GM21515 (cell line): ENCODE data around the gene SEC22B.
A peak's percentile ranks its signal among the peaks of the same experiment; 100 is the strongest.
"Not testable (repeated sequence)": the region's sequence is repeated elsewhere in the genome, so short reads cannot be mapped to it uniquely, and the experiment has no call there.

Experiments
- ATAC-seq: cut with Tn5 transposase; IDR thresholded peaks from one replicate; pipeline ENCODE4 v1.9.1; 2021; ENCODE audit not compliant: unreplicated experiment

SEC22B gene

GRCh38 chr1:120117371-120118177, 58.7 kb downstream of the SEC22B start:
- peak; percentile 45 for ATAC-seq

- ATAC-seq, result not testable (repeated sequence)
These were observed 60.2 kb downstream of the SEC22B start for GRCh38 chr1:120116094-120116493.

GRCh38 chr1:120113134-120113533, 63.2 kb downstream of the SEC22B start:
- not testable (repeated sequence) for ATAC-seq

GRCh38 chr1:120112212-120112611, 64.1 kb downstream of the SEC22B start:
- not testable (repeated sequence) for ATAC-seq

GRCh38 chr1:120111771-120112170, 64.5 kb downstream of the SEC22B start:
- not testable (repeated sequence) for ATAC-seq

- not testable (repeated sequence) for ATAC-seq
These were observed 65.3 kb downstream of the SEC22B start for GRCh38 chr1:120111008-120111407.

- not testable (repeated sequence) for ATAC-seq
These were observed 66.7 kb downstream of the SEC22B start for GRCh38 chr1:120109656-120110055.

- not testable (repeated sequence) for ATAC-seq
These were observed 67.1 kb downstream of the SEC22B start for GRCh38 chr1:120109180-120109579.

- ATAC-seq, result not testable (repeated sequence)
These were observed 71.0 kb downstream of the SEC22B start for GRCh38 chr1:120105288-120105687.

- ATAC-seq, result not testable (repeated sequence)
These were observed 72.6 kb downstream of the SEC22B start for GRCh38 chr1:120103768-120104167.

GRCh38 chr1:120101593-120101992, 74.7 kb downstream of the SEC22B start:
- ATAC-seq, result not testable (repeated sequence)
